IMR-90 (cell line): ENCODE data around the gene ZNF526.

ENCODE experiments used
- BHLHE40 ChIP-seq: fragments of 150-350 bp; IDR thresholded peaks from 2 replicates; pipeline ENCODE4 v1.6.1; 2016; ENCODE audit warnings: mild to moderate bottlenecking, low read depth, low read length
- CEBPB ChIP-seq: IDR thresholded peaks from 2 replicates; pipeline ENCODE4 v1.6.1; 2012; ENCODE audit warnings: low read depth, low read length, improper control_type of control experiment
- CHD1 ChIP-seq: IDR thresholded peaks from 2 replicates; pipeline ENCODE4 v1.6.1; 2012; ENCODE audit warnings: low read depth, low read length, improper control_type of control experiment
- FOS ChIP-seq: fragments of 150-350 bp; IDR thresholded peaks from 2 replicates; pipeline ENCODE4 v1.6.1; 2016; ENCODE audit warnings: low read depth, low read length
- NFE2L2 ChIP-seq: fragments of 150-350 bp; IDR thresholded peaks from 2 replicates; pipeline ENCODE4 v1.6.1; 2016; ENCODE audit warnings: low read depth, mild to moderate bottlenecking, low read length
- POLR2A ChIP-seq: IDR thresholded peaks from 2 replicates; pipeline ENCODE4 v1.6.1; 2012; ENCODE audit warnings: mild to moderate bottlenecking, low read depth, low read length
- RAD21 ChIP-seq: IDR thresholded peaks from 2 replicates; pipeline ENCODE4 v1.6.1; 2012; ENCODE audit warnings: low read length, improper control_type of control experiment
- RFX5 ChIP-seq: IDR thresholded peaks from 2 replicates; pipeline ENCODE4 v1.8.0; 2012; ENCODE audit warnings: low read depth, mild to moderate bottlenecking, low read length, moderate library complexity
- SMC3 ChIP-seq: fragments of 150-350 bp; IDR thresholded peaks from 2 replicates; pipeline ENCODE4 v1.6.1; 2016; ENCODE audit warnings: low read depth, mild to moderate bottlenecking, antibody characterized with exemption, low read length, moderate library complexity
- TF ChIP-seq, protein P1 (sequence below): conservative IDR thresholded peaks from 2 replicates; pipeline ENCODE4 v1.5.1; 2012; ENCODE audit warnings: mild to moderate bottlenecking, low read depth, low read length, improper control_type of control experiment
- TF ChIP-seq, protein P2 (sequence below): fragments of 150-350 bp; IDR thresholded peaks from 2 replicates; pipeline ENCODE4 v1.6.1; 2017; ENCODE audit warnings: mild to moderate bottlenecking, antibody characterized with exemption, low read length, low read depth
- TF ChIP-seq, protein P3 (sequence below): fragments of 150-350 bp; IDR thresholded peaks from 2 replicates; pipeline ENCODE4 v1.6.1; 2016; ENCODE audit warnings: low read depth, mild to moderate bottlenecking, low read length, moderate library complexity, borderline replicate concordance

DNA sequence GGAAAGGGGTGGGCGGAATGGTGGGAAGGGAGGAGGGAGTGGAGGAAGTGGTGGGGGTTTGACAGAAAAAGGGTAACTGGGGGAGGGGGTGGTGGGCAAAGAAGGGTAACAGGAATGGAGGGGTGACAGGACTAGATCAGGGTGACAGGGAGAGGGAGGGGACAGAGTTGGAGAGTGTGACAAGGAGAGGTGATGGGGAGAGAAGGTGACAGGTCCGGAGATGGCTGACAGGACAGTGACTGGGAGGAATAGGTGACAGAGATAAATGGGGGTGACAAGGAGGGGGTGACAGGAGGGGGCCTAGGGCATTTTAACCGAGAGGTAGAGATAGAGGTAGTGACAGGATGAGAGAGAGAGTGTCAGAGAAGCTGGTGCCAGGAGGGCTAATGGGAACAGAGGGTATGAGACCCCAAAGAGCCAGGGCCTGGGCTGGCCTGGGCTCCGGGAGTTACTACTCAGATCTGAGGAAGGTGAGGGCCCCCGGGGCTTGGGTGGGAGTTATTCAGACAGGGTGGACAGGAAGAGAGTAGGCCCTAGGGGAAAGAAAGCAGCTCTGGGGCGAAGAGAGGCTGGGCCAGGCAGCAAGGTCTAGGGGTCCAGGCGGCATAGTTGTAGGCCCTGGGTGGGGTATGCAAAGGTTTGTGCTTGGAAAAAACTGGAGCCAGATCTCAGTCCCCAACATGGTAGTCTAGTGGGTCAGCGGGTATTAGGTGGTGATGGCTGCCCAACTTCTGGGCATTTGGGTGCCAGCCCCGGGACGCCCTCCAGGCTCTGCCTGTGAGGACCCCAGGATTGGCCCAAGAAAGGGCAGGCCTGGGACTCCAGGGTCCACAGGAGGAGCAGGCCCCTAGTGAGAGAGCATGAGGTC is 49.6 kb downstream of the ZNF526 start:
- no peak for TF ChIP-seq SMC3
- TF ChIP-seq, protein P1, sequence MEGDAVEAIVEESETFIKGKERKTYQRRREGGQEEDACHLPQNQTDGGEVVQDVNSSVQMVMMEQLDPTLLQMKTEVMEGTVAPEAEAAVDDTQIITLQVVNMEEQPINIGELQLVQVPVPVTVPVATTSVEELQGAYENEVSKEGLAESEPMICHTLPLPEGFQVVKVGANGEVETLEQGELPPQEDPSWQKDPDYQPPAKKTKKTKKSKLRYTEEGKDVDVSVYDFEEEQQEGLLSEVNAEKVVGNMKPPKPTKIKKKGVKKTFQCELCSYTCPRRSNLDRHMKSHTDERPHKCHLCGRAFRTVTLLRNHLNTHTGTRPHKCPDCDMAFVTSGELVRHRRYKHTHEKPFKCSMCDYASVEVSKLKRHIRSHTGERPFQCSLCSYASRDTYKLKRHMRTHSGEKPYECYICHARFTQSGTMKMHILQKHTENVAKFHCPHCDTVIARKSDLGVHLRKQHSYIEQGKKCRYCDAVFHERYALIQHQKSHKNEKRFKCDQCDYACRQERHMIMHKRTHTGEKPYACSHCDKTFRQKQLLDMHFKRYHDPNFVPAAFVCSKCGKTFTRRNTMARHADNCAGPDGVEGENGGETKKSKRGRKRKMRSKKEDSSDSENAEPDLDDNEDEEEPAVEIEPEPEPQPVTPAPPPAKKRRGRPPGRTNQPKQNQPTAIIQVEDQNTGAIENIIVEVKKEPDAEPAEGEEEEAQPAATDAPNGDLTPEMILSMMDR = no peak
- no peak for TF ChIP-seq POLR2A
- TF ChIP-seq NFE2L2 = no peak
- TF ChIP-seq RAD21 = no peak
- TF ChIP-seq, protein P2, sequence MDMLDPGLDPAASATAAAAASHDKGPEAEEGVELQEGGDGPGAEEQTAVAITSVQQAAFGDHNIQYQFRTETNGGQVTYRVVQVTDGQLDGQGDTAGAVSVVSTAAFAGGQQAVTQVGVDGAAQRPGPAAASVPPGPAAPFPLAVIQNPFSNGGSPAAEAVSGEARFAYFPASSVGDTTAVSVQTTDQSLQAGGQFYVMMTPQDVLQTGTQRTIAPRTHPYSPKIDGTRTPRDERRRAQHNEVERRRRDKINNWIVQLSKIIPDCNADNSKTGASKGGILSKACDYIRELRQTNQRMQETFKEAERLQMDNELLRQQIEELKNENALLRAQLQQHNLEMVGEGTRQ = no peak
- TF ChIP-seq, protein P3, sequence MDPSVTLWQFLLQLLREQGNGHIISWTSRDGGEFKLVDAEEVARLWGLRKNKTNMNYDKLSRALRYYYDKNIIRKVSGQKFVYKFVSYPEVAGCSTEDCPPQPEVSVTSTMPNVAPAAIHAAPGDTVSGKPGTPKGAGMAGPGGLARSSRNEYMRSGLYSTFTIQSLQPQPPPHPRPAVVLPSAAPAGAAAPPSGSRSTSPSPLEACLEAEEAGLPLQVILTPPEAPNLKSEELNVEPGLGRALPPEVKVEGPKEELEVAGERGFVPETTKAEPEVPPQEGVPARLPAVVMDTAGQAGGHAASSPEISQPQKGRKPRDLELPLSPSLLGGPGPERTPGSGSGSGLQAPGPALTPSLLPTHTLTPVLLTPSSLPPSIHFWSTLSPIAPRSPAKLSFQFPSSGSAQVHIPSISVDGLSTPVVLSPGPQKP = no peak
- no peak for TF ChIP-seq BHLHE40
- no peak for TF ChIP-seq FOS
- no peak for TF ChIP-seq CEBPB
- no peak for TF ChIP-seq RFX5
- no peak for TF ChIP-seq CHD1
